UCSD-AML1 (cell line): ENCODE results near the gene MEOX1.
"Not testable (repeated sequence)": the region's sequence is repeated elsewhere in the genome, so short reads cannot be mapped to it uniquely, and the experiment has no call there.

Experiments
- DNase-seq: peaks from one replicate; lab custom pipeline; 2025; ENCODE audit not compliant: unreplicated experiment; lab: John Stamatoyannopoulos, UW

The MEOX1 gene

DNA sequence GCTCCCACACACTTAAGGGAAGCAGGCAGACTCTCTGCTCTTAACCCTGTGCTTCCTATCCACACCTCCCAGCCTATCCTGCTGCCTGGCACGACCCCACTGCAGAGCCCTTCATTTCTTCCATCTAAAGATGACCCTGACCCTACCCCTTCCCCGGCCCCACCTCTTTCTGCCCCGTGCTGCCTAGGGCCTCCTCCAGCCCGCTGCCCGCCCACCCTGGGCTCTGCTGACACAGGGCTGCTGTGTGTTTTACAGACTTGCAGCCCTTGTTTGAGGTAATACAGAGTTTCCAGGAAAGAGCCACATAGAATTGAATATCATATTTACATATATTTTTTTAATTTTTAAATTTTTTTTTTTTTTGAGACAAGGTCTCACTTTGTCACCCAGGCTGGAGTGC, 42.0 kb downstream of the MEOX1 start:
- no peak for DNase-seq

DNA sequence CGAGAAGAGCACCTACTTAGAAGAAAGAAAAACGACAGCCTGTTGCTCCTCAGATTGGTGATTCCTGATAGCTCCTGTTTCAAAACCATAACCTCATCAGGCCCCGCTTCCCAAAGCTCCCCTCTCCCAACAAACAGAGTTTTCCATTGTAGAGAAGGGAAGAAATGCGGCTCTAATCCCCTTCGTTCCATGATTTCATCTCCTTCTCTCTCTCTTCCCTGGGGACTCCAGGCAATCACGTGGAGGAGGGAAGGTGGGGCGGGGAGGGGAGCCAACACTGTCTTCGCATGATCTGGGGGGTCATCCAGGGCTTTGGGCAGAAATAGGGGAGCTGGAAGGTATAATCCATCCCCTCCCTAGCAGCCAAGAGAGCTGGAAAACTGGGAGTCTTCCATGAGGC, 43.4 kb downstream of the MEOX1 start:
- DNase-seq = no peak

DNA sequence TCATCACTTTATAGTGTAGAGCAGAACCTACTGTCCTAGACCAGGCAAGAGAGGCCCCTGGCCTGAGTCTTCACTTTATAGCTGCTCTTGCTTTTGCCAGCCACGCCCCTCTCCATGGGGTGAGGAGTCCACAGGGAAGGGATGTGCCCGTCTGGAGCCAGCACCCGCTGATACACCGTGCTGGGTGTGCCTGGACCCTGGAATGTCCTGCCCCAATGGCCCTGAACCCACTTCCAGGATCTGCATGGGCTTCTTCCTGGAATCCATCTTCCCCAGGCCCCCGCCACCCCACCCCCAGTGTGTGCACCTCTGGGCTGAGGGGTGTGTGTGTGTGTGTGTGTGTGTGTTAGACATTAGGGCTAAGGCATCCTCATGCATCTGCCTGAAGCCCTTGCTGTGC, 44.9 kb downstream of the MEOX1 start:
- DNase-seq = no peak

DNA sequence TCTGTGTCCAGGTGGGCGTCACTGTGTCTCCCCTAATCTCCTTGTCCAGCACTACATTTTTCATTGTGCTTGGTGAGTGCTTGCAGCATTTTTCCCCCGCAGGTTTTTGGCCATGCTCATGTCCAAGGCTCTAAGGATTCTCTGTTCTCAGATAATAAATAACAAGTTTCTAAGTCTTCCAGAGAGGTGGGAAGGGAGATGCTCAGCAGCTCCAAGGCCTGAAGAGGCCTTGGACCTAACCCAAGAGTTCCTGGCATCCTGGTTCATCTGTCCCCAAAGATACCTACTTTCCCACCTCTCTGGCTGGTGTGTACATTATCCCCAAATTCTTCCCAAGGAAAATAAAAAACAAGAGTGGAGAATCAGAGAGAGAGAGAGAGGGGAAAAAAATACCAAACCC, 45.3 kb downstream of the MEOX1 start:
- DNase-seq = no peak

DNA sequence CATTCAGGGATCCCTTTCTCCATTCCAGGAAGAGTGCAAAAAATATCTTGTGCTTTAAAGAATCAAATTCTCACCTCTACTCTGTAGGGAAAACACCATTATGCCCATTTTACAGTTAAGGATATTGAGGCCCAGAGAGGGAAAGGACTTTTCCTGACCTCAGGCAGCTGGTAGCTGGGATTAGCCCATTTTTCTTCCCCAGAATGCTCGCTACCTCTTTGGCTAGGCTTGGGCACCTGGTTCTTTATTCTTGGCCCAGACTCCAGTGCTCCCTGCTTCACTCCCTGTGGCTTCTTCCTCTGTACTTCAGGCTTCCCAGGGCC, 45.7 kb downstream of the MEOX1 start:
- no peak for DNase-seq

DNA sequence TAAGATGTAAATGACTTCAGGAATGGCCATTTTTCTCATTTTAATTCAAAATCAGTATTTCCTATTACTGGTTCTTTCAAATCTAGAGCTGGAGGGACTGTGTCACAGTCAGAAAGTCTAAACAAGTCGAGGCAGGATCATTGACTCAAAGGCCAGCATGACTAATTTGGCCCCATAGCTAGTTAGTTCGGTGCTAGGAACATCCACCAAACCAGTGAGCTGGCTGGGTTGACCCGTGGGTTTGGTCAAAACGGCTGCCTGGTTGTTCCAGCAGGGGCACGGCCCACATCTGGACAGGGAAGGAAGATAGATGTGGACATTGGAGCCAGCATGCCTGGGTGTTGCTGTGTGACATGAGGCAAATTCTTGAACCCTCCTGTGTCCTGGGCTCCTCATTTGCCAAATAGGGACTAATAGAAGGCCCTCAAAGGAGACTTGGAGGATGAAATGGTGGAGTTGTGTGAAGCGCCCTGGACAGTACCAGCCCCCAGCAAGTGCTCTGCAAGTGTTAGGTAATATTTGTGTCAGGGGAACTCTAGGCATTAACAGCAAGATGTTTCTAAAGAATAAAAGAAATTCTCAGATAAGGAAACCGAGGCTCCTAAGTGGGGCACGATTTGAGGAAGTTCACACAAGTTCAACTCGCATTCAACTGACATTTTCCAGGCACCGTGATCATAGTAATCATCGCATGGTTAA, 46.2 kb downstream of the MEOX1 start:
- DNase-seq = no peak

DNA sequence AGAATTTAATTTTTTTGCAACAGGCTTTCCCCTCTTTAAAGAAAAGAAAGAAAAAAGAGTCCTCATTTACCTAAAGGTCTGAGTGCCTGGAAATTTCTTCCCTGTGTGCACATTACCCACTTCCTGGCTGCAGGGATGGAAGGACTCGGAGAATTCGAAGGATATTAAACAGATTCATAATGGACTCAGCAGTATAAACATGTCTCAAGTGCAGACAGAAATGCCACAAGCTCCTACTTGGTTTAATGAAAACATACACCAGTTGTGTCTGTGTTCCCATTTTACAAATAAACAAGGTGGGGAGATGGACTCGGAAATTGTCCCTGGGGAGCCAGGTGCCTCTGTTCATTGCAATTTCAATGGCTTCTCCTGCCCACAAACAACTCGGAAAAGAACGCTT, 47.2 kb downstream of the MEOX1 start:
- no peak for DNase-seq

DNA sequence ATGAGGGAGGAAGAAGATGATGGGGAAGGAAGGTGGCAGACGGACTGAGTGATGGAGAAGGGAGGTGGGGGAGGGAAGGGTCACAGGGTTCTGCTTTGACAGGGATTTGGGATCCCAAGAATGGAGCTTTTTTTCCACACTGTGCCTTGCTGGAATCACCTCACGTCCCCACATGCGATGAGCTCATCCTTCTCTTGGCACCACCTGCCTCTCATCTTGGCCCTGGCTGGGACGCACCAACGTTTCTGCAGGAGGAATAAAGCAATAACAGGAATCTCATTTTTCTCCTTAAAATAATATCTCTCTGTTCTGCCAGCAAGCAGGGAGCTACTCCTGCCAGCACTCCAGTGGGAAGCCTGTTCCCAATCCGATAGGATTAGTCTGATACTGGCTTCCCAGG, 47.8 kb downstream of the MEOX1 start:
- no peak for DNase-seq

DNA sequence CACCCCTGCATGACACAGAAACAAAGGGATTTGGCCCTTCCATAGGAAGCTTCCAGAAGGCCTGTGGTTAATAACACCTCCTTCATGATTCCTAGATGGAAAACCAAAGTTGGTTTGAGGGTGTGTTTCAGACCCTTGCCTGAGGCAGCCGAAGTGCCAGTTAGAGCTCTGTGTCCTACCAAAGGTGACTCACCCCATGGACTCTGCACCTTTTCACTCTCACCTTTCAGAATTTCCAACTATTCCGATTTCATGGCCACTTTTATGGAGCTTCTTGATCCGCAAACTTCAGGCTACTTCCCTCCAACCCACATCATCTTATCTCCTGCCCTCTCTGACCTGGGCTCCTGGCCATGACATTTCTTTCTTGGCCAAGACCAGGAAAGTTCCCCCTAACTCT, 49.2 kb downstream of the MEOX1 start:
- DNase-seq = no peak

DNA sequence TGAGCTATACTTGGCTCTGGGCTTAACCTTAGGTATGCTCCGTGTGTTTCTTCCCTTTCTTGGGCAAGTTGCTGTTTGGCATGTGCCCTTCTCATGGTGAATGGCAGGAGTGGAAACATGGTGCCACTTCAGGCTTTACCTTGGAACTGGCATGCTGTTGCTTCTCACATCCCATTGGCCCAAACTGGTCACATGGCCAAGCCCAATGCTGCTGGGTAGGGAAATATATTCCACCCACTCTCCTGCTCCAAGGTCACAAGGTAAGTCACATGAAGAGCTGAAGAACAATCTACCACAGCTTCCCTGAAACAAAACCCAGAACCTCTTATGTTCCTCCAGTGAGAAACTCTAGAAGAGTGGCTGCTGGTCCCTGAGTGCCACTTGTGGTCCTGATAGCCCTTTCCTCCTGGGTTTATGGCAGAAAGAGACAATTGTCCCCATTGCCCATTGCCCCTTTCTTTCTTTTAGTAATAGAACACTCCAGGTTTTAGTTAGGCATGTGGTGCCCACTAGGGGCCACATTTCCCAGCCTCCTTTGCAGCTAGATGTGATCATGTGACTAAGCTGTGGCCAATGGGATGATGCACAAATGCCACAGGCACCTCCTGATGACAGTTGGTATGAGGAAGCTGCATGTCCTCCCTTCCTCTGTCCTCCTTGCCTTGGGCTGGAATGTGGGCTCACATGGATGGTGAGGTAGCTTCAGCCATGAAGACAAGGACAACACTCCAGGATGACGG, 50.3 kb downstream of the MEOX1 start:
- no peak for DNase-seq

DNA sequence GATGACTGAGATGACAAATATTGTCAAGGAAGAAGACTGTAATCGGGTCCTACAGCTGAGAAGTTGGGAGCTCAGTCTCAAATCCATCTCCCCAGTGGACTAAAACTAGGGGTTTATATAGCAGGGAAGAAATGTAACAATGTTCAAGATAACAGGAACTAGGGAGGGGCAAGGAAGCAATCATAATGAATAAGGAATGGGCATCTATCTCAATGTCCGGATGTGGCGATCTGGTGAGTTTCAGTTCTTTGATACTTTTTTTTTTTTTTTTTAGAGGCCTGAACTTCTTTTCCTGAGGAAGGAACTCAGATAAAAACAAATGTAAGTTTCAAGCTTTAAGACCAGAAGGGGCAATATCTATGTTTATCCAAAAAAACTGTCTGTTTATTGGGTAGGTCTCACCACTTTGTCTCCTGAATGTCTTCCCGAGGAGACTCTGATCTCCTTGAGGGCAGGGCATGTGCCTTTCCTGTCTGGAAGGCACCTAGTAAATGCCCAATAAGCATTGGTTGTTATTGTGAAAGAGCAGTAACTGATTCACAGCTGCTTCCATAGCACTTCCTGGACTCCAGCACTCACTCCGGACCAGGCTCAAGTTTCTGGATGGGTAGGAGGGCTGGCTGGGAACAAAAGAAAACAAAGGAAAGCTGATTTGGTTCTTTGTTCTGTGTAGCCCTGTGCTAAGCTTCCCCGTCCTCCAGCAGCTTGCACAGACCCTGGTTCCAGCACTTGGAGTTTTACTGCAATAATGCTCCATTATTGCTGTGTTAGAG, 51.9 kb downstream of the MEOX1 start:
- no peak for DNase-seq

DNA sequence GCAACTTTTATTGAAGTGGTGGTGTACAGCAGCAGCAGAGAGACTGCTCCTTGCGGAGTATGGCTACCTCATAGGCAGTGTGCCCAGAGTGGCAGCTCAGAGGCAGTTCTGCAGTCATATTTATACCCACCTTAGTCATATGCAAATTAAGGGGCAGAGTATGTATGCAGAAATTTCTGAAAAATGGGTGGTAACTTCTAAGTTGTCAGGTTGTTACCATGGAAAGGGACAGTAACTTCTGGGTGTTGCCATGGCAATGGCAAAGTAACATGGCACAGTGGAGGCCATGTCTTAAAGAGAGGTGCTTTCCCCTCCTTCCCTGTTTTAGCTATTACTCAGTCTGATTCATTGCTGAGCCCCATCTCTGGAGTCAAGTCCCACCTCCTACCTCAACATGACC, 53.4 kb downstream of the MEOX1 start:
- DNase-seq = no peak

DNA sequence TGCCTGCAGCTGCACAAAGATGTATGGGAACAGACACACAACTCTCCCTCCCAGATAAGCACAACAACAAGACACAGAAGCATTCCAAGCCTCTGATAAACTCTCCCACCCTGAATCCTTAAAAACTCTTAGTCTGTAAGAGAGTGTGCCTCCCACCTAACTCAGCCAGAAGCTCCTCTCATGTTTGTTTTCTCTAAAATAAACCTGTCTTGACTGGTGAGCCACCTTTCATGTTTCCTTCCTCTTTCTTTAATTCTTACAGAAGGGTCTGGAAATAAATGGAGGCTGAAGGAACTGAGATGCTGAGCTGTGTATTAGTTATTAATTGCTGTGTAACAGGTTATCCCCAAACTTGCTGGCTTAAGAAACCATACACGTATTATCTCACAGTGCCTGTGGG, 57.2 kb downstream of the MEOX1 start:
- no peak for DNase-seq

DNA sequence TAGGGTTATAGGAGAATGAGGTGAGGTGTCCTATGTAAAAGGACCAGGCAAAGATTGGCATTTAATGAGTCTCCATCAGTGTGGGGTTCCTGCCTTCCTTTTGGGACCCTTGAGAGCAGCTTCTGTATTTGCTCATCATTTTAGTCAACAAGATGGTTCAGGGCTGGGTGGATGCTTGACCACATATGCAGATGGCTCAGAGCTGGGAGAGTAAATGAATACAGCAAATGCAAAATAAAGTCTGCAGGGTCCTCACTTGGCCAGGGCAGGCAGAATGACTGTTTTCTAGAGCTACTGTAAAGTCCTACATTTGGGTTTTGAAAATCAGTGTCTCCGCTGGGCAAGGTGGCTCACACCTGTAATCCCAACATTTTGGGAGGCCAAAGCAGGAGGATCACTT, 58.4 kb downstream of the MEOX1 start:
- no peak for DNase-seq

DNA sequence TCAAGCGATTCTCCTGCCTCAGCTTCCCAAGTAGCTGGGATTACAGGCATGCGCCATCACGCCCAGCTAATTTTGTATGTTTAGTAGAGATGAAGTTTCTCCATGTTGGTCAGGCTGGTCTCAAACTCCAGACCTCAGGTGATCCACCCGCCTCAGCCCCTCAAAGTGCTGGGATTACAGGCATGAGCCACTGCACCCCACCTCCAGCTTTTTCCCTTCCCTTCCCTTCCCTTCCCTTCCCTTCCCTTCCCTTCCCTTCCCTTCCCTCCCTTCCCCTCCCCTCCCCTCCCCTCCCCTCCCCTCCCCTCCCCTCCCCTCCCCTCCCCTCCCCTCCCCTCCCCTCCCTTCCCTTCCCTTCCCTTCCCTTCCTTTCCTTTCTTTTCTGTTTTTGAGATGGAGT, 59.2 kb downstream of the MEOX1 start:
- not testable (repeated sequence) for DNase-seq

DNA sequence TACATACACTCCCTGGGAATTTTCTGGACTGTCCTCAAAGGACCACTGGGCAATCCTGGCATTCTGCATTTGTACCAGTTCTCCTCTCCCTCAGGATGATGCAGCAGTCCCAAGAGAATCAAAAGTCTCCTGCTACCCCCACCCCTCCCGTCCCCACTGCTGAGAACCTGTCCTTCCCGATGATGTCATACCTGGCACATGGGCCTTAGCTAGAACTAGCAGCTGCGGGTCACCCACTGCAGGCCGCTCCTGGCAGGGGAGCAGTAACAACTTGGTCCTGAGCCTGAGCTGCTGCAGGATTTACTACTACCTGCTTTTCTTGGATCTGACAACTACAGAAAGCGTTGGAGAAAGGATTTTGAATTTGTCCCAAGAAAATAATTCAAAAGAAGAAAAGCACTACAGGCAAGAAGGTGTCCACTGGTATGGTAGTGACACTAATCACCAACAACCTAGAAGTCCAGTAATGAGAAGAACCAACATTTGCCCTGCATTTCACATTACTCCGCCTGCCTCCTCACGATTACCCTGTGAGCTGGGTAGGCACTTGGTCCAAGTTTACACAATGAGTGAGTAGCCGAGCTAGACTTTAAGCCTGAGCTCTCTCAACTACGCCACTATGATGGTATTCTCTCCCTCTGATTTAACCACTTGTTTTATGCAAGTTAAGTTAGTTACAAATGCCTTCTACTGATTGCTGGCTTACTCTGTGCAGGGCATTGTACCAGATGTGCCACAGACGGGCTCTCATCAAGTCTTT, 60.3 kb downstream of the MEOX1 start:
- DNase-seq = no peak

DNA sequence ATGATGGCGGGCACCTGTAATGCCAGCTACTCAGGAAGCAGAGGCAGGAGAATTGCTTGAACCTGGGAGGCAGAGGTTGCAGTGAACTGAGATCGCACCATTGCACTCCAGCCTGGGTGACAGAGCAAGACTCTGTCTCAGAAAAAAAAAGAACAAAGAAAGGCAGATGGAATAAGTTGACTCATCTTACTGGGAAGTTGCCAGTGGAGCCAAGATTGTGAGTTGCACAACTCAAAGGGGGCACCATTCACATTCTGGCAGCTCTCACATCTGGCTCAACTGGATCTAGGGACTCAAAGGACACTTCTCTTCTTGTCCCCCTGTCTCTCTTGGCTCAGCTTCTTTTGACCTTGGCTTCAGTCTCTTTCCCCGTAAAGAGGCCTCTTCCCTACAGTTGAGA, 61.9 kb downstream of the MEOX1 start:
- DNase-seq = no peak

DNA sequence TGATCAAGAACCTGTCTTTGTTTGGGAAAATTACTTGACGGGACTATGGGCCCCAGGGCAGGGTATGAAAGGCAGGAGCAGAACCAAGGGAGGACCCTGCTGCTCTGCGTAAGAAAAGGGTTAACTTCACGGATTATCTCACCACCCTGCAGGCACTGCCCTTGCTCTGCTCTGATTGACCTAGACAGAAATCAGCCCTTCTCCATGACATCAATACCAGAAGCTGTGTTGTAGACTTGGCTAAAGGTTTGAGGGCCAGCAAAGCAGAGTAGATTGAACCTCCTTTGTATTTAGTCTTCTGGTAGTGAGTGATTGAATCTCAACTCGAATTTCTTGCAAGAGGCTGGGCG, 62.7 kb downstream of the MEOX1 start:
- no peak for DNase-seq

DNA sequence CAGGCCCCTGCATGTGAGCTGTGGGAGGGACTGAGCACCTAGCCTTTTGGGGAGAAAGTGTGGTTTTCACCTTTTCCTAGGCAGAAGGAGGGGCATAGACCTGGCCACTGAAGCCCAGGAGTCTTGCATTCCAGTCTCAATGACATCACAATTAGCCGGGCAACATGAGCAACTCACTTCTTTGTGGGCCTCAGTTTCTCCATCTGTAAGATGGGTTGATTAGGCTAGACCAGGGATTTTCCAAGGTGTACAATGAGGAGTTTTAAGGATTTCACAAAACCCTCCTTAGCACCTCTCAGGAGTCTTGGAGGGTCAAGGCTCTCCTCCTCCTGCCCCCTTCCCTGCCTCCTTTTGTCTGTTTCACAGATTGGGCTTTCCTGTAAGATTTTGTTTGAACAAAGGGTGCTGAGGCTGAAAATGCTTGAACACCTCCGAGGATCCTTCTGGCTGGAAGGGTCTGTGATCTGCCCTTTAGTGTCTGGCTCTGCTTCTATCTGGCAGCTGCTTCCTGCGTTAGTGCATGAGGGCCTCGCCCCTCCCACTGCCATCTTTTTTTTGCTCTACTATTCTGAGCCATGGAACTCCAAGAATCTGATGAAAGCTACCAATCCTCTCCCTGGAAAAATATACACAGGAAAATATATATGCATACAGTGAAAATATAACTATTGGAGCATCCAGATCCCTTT, 63.2 kb downstream of the MEOX1 start:
- DNase-seq = no peak

DNA sequence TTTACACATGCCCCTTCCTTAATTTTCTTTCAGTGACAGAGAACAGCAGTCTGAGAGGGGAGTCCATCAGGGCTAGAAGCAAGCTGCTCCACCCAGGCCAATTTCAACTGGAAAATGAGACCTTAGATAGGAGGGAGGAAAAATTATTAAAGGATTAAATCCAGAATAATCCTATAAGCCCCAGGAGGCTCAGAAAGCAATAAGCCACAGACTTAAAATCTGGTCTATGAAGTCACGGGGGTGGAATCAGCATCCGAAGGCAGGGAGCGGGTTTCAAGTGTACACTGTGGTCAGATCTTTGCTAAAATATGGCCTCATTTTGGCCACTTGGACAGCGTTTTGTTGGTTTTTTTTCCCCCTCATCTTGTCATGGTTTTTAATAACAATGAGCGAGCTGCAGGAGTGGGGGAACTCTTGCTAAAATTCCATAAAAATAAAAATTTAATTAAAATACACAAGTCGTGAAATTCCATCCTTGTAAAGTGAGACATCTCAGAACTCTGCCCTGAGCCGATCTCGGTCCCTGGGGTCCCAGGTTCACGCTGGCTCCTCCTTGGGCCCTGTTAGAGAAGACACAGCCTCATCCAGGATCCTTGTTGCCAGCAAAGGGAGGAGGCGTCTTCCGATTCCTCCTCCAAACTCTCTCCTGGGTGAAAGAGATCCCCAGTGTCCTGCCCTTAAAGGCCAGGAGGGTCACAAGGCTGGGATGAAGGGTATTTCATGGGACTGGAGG, 63.9 kb downstream of the MEOX1 start:
- DNase-seq = no peak
